Measurements from ENCODE around the gene EXOC4. TPM values are rescaled to one million over a fixed set of nuclear protein-coding genes. Genes with fewer than 3 reads are reported as not detected.

Gene EXOC4
- total and polyA plus RNA-seq, 2 donors (not counting 3 experiments of a cell fraction or from before 2014, with no cell fraction given), result 20.3 to 73.1 TPM

DNA sequence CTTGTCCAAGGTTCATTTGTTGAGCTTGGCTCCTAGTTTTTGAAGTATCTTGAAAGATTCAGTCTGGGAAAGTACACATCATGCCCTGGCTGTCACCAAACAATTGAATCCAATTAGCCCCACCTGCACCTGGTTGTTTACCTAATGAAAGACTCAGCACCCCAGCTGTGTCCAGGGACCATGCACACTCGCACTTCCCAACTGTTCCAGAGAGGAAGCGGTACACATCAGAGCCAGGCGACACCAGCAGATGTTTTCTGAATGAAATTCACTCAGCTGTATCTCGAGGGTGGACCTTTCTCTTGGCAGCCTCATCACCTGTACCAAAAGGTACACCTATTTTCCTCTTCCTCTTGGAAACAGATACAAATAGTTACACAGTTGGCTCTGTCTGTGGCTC lies 657.9 kb downstream of the EXOC4 start:
- Histone ChIP-seq H2AFZ (ENCODE audit: low read depth, low read length) (no peak overlapping the region), H3K9ac (replicated peaks; ENCODE audit: extremely low read depth, insufficient read depth, low read length) (no peak overlapping the region), H3K4me2 (ENCODE audit: insufficient read depth, low read length) (no peak overlapping the region), H3K27me3 (ENCODE audit: control insufficient read depth in 2 of 2, insufficient read depth in 2 of 2, low read length in 2 of 2) (no peaks in the 10 kb centered on the region), H3K9me1 (replicated peaks; ENCODE audit: control insufficient read depth, extremely low read depth, insufficient read depth, low read length) (no peaks in the 10 kb centered on the region), H4K20me1 (replicated peaks; ENCODE audit: control insufficient read depth, extremely low read depth, insufficient read depth, low read length) (no peaks in the 10 kb centered on the region), H3K27ac (ENCODE audit: insufficient read depth, low read depth, low read length) (no peak overlapping the region), H3K9me3 (replicated peaks; ENCODE audit: control insufficient read depth, insufficient read depth, low read length) (no peaks in the 10 kb centered on the region), H3K4me1 (ENCODE audit: control insufficient read depth, extremely low read depth, insufficient read depth, low read length) (peaks cover 9% of the 10 kb centered on the region), H3K4me3 (replicated peaks in 1 of 3; ENCODE audit: insufficient read depth in 1 of 3, low read depth in 1 of 3, low read length in 3 of 3) (no peak overlapping the region), H3K36me3 (ENCODE audit: control insufficient read depth in 2 of 2, extremely low read depth in 1 of 2, insufficient read depth in 2 of 2, low read length in 2 of 2) (no peaks in the 10 kb centered on the region), H3K79me2 (ENCODE audit: control insufficient read depth, insufficient read depth, low read length) (no peaks in the 10 kb centered on the region)
- no peak for TF ChIP-seq FOS (IDR thresholded peaks at IDR 0.05; ENCODE audit: borderline replicate concordance, insufficient read depth, low read length)
- FAIRE-seq, result no peak
- POLR2A ChIA-PET, result no interaction called here
- dilution Hi-C loops (cut with MboI; ENCODE audit: extremely low pct_ligation_motif_present, low sequenced_read_pairs) (no loop called here), intact Hi-C loops (cut with micrococcal nuclease) (no loop called here)
- CTCF ChIA-PET, result interaction anchor here (1.3 kb wide), 1 partner anchor 33 kb away, joined by 3 read pairs; no protein-coding TSS in a partner anchor
- no TSS peak for BruUV-seq (replicated peaks)
- DNase-seq (ENCODE audit: low read depth, low spot score), result no peak

GRCh38 chr7:133911724-133912123 lies 658.8 kb downstream of the EXOC4 start:
- no peaks in the 10 kb centered on the region for H3K27me3 ChIP-seq (ENCODE audit: control insufficient read depth in 2 of 2, insufficient read depth in 2 of 2, low read length in 2 of 2)
- no peak overlapping the region for H2AFZ ChIP-seq (ENCODE audit: low read depth, low read length)
- no peaks in the 10 kb centered on the region for H3K9me1 ChIP-seq (replicated peaks; ENCODE audit: control insufficient read depth, extremely low read depth, insufficient read depth, low read length)
- H3K36me3 ChIP-seq (ENCODE audit: control insufficient read depth in 2 of 2, extremely low read depth in 1 of 2, insufficient read depth in 2 of 2, low read length in 2 of 2), result no peaks in the 10 kb centered on the region
- no TSS peak for BruUV-seq (replicated peaks)
- no peak overlapping the region for H3K4me3 ChIP-seq (replicated peaks in 1 of 3; ENCODE audit: insufficient read depth in 1 of 3, low read depth in 1 of 3, low read length in 3 of 3)
- no peaks in the 10 kb centered on the region for H3K9me3 ChIP-seq (replicated peaks; ENCODE audit: control insufficient read depth, insufficient read depth, low read length)
- intact Hi-C loops (cut with micrococcal nuclease), result no loop called here
- no peak overlapping the region for H3K9ac ChIP-seq (replicated peaks; ENCODE audit: extremely low read depth, insufficient read depth, low read length)
- ChIA-PET CTCF (interaction anchor here (1.0 to 1.3 kb wide), 2 partner anchors 11 to 34 kb away, joined by 3 read pairs; no protein-coding TSS in a partner anchor), POLR2A (no interaction called here)
- TF ChIP-seq FOS (IDR thresholded peaks at IDR 0.05; ENCODE audit: borderline replicate concordance, insufficient read depth, low read length), result no peak
- TF ChIP-seq POLR2AphosphoS5 (IDR thresholded peaks at IDR 0.05; ENCODE audit: insufficient read depth, low read depth, low read length), result no peak
- TF ChIP-seq JUN (IDR thresholded peaks at IDR 0.05; ENCODE audit: borderline replicate concordance, insufficient read depth, insufficient read length, low read depth), result no peak
- TF ChIP-seq MYC (IDR thresholded peaks at IDR 0.05; ENCODE audit: low read depth, low read length), result no peak
- TF ChIP-seq GATA2 (IDR thresholded peaks at IDR 0.05; ENCODE audit: insufficient read depth, insufficient read length, low read depth, low read length), result no peak
- no peak for TF ChIP-seq EZH2 (IDR thresholded peaks at IDR 0.05; ENCODE audit: borderline replicate concordance, low read depth, low read length, severe bottlenecking)
- TF ChIP-seq CTCF (IDR thresholded peaks at IDR 0.05; ENCODE audit: extremely low read depth in 1 of 2, insufficient read depth in 1 of 2, low read depth in 1 of 2, low read length in 2 of 2), result no peak
- no peak for TF ChIP-seq POLR2A (IDR thresholded peaks at IDR 0.05; ENCODE audit: low read depth, low read length)
- no peak for TF ChIP-seq MAX (IDR thresholded peaks at IDR 0.05; ENCODE audit: insufficient read depth, insufficient read length)
- dilution Hi-C loops (cut with MboI; ENCODE audit: extremely low pct_ligation_motif_present, low sequenced_read_pairs), result no loop called here
- FAIRE-seq, result no peak
- H3K27ac ChIP-seq (ENCODE audit: insufficient read depth, low read depth, low read length), result no peak overlapping the region
- DNase-seq (ENCODE audit: low read depth, low spot score), result no peak
- peaks cover 9% of the 10 kb centered on the region for H3K4me1 ChIP-seq (ENCODE audit: control insufficient read depth, extremely low read depth, insufficient read depth, low read length)
- no peak overlapping the region for H3K4me2 ChIP-seq (ENCODE audit: insufficient read depth, low read length)
- H3K79me2 ChIP-seq (ENCODE audit: control insufficient read depth, insufficient read depth, low read length), result no peaks in the 10 kb centered on the region
- H4K20me1 ChIP-seq (replicated peaks; ENCODE audit: control insufficient read depth, extremely low read depth, insufficient read depth, low read length), result no peaks in the 10 kb centered on the region
